ENCODE data around the gene AKAP13. TPM values are rescaled to one million over a fixed set of nuclear protein-coding genes. Genes with fewer than 3 reads are reported as not detected.
A peak's percentile ranks its signal among the peaks of the same experiment; 100 is the strongest.

Gene AKAP13
- total RNA-seq, 4 donors from 2014 or later, result 105 to 167 (median 129) TPM

- 43 to 71% methylated on average over 3 of the region's 3 CpGs for WGBS, 2 donors
- no peak overlapping the region for H3K4me3 ChIP-seq (ENCODE audit: low read depth, poor library complexity, severe bottlenecking)
- DNase-seq (ENCODE audit: low spot score in 2 of 2), result no peak
- no peak for TF ChIP-seq CTCF (IDR thresholded peaks at IDR 0.05)
- TF ChIP-seq POLR2A (IDR thresholded peaks at IDR 0.05), result no peak
- intact Hi-C loops (cut with DNase I; ENCODE audit: low total_unique reads), result no loop called here
These were observed 200.5 kb downstream of the AKAP13 start for GRCh38 chr15:85580879-85581278.

GRCh38 chr15:85581495-85581894 is 201.1 kb downstream of the AKAP13 start:
- 65 to 76% methylated on average over 8 of the region's 8 CpGs for WGBS, 2 donors
- DNase-seq (ENCODE audit: low spot score in 2 of 2), result peak; percentile 68 to 92
- no peak overlapping the region for H3K4me3 ChIP-seq (ENCODE audit: low read depth, poor library complexity, severe bottlenecking)
- TF ChIP-seq CTCF (IDR thresholded peaks at IDR 0.05) (no peak), POLR2A (IDR thresholded peaks at IDR 0.05) (no peak)
- intact Hi-C loops (cut with DNase I; ENCODE audit: low total_unique reads), result no loop called here

GRCh38 chr15:85582131-85583079 is 202.0 kb downstream of the AKAP13 start:
- WGBS, 2 donors, result 47 to 56% methylated on average over 10 of the region's 10 CpGs
- TF ChIP-seq POLR2A (IDR thresholded peaks at IDR 0.05) (no peak), CTCF (IDR thresholded peaks at IDR 0.05) (no peak)
- no peak overlapping the region for H3K4me3 ChIP-seq (ENCODE audit: low read depth, poor library complexity, severe bottlenecking)
- DNase-seq (ENCODE audit: low spot score in 2 of 2), result peak; percentile 59 to 90
- intact Hi-C loops (cut with DNase I; ENCODE audit: low total_unique reads), result no loop called here

GRCh38 chr15:85583442-85583841 is 203.0 kb downstream of the AKAP13 start:
- intact Hi-C loops (cut with DNase I; ENCODE audit: low total_unique reads), result no loop called here
- no peak for TF ChIP-seq POLR2A (IDR thresholded peaks at IDR 0.05)
- TF ChIP-seq CTCF (IDR thresholded peaks at IDR 0.05), result no peak
- no peak overlapping the region for H3K4me3 ChIP-seq (ENCODE audit: low read depth, poor library complexity, severe bottlenecking)
- WGBS, 2 donors, result 60 to 67% methylated on average over 4 of the region's 4 CpGs
- no peak for DNase-seq (ENCODE audit: low spot score in 2 of 2)

- no peak for DNase-seq (ENCODE audit: low spot score in 2 of 2)
- no peak for TF ChIP-seq POLR2A (IDR thresholded peaks at IDR 0.05)
- no peak for TF ChIP-seq CTCF (IDR thresholded peaks at IDR 0.05)
- H3K4me3 ChIP-seq (ENCODE audit: low read depth, poor library complexity, severe bottlenecking), result no peak overlapping the region
- WGBS, 2 donors, result 36 to 48% methylated on average over 3 of the region's 3 CpGs
- intact Hi-C loops (cut with DNase I; ENCODE audit: low total_unique reads), result no loop called here
These were observed 203.6 kb downstream of the AKAP13 start for GRCh38 chr15:85583923-85584390.
